Kidney epithelial cell (primary cell): ENCODE results near the gene MACROD2. TPM values are rescaled to one million over a fixed set of nuclear protein-coding genes. Genes with fewer than 3 reads are reported as not detected.
"Not testable (repeated sequence)": the region's sequence is repeated elsewhere in the genome, so short reads cannot be mapped to it uniquely, and the experiment has no call there.

Source experiments
- DNase-seq: peaks from one replicate; pipeline ENCODE4 v3.0.0-alpha.2; 2010; ENCODE audit warnings: low read depth
- H3K27me3 ChIP-seq: 2 replicates; pipeline ENCODE4 v1.6.0; 2011; ENCODE audit warnings: low read length; ENCODE audit not compliant: control insufficient read depth, insufficient read depth
- H3K36me3 ChIP-seq: 2 replicates; pipeline ENCODE4 v1.5.1; 2011; ENCODE audit warnings: low read length; ENCODE audit not compliant: control insufficient read depth, insufficient read depth
- H3K4me3 ChIP-seq: 2 replicates; pipeline ENCODE4 v1.5.1; 2011; ENCODE audit warnings: low read depth, mild to moderate bottlenecking, control low read depth, low read length
- total RNA-seq: library from RNA; depleted of rRNA; stranded (reverse); fragments of >200 nt; gene quantifications from 2 replicates; pipeline ENCODE4 v1.2.3, GENCODE V29; 2015
- TF ChIP-seq, protein P1 (sequence below): IDR thresholded peaks from 2 replicates; pipeline ENCODE4 v1.5.1; 2011; ENCODE audit warnings: mild to moderate bottlenecking, moderate library complexity, low read length, control low read depth, inconsistent platforms; ENCODE audit not compliant: insufficient read depth, poor library complexity, severe bottlenecking

MACROD2 gene
- total RNA-seq, 1 donor from 2014 or later: 0.79 TPM

DNA sequence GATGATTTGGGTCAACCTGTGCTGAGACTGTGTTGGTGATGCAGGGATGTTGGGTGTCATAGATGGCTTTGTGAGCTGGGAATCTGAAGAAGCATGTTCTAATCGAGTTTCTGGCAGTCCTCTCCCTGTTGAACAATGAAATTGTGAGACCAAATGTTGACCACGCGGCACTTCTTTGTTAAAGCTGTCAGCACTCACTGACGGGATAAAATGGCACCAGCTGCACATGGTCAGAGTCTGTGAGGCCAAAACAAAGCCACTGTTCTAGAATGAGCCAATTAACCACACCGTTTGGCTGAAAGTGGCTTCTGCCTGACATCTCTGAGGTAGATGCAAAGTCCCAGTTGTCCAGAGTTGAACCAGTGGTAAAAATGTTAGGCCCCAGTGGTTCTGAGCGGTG lies 2015.7 kb downstream of the MACROD2 start:
- Histone ChIP-seq H3K4me3 (no peak overlapping the region), H3K27me3 (no peaks in the 10 kb centered on the region), H3K36me3 (no peaks in the 10 kb centered on the region)
- TF ChIP-seq, protein P1, sequence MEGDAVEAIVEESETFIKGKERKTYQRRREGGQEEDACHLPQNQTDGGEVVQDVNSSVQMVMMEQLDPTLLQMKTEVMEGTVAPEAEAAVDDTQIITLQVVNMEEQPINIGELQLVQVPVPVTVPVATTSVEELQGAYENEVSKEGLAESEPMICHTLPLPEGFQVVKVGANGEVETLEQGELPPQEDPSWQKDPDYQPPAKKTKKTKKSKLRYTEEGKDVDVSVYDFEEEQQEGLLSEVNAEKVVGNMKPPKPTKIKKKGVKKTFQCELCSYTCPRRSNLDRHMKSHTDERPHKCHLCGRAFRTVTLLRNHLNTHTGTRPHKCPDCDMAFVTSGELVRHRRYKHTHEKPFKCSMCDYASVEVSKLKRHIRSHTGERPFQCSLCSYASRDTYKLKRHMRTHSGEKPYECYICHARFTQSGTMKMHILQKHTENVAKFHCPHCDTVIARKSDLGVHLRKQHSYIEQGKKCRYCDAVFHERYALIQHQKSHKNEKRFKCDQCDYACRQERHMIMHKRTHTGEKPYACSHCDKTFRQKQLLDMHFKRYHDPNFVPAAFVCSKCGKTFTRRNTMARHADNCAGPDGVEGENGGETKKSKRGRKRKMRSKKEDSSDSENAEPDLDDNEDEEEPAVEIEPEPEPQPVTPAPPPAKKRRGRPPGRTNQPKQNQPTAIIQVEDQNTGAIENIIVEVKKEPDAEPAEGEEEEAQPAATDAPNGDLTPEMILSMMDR: no peak
- no peak for DNase-seq

DNA sequence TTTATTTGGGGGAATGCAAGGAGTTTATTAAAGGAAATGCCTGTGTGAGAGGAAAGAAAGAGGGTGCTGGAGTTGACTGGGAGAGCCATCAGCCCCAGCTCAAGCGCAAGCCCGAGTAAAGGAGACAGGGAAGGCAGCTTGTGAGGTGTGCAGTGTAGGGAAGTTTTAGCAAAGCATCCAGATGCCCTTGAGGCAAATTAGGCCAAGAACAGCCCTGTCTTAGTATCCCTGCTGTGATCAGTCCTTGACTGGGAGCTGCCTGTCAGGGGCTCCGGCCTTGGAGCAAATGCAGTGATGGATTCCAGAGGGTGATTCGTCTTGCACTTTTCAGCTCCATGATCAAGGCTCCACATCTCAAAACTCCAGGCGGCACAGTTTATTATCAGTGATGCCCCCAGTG lies 2016.2 kb downstream of the MACROD2 start:
- DNase-seq: no peak
- Histone ChIP-seq H3K4me3 (no peak overlapping the region), H3K36me3 (no peaks in the 10 kb centered on the region), H3K27me3 (no peaks in the 10 kb centered on the region)
- TF ChIP-seq, protein P1: no peak

DNA sequence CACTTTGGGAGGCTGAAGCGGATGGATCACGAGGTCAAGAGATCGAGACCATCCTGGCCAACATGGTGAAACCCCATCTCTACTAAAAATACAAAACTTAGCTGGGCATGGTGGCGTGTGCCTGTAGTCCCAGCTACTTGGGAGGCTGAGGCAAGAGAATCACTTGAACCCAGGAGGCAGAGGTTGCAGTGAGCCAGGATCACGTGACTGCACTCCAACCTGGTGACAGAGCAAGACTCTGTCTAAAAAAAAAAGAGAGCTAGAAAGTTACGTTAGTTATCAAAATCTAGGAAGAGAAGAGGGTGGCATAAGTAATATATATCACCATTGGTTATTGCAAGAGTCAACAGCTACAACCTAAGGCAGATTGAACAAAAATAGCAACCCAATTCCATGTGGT lies 2017.6 kb downstream of the MACROD2 start:
- not testable (repeated sequence) for H3K4me3 ChIP-seq, DNase-seq, H3K27me3 ChIP-seq, H3K36me3 ChIP-seq

DNA sequence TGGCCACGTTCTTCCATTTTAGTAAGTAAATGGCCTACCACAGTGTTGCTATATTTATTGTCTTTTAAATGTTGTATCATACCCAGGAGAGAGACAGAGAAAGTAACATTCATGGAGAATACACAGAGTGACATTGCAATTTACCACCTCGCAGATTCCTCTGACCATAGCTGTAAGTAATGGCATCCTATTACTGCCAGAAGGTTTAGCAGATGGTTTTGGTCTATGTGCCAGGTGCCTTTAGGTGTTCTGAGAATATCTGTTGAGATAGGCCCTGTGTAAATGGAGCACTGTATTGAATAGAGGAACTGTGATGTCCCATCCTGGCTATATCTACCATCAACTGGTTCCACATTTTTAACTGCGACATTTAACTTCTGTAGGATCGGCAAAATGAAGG lies 2018.3 kb downstream of the MACROD2 start:
- TF ChIP-seq, protein P1: no peak
- no peak for DNase-seq
- Histone ChIP-seq H3K27me3 (no peaks in the 10 kb centered on the region), H3K4me3 (no peak overlapping the region), H3K36me3 (no peaks in the 10 kb centered on the region)

DNA sequence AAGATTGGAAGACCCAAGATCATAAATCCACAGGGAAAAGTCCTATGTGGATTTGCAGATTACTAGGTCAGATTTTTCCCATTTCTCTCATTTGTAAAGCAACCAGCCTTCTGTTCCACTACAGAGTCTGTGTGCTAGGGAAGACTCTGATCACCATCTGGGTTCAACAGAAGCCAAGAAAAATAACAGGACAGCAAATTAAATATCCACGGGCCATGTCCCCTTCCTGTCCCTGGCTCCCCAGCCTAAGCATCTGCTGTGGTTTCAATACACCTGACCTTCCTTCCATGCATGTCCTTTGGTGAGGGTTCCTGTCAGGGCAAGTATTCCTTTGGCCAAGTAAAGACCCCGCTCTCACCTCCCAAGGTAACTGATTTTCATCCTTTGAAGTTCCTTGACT lies 2019.1 kb downstream of the MACROD2 start:
- no peak overlapping the region for H3K4me3 ChIP-seq
- no peaks in the 10 kb centered on the region for H3K27me3 ChIP-seq
- H3K36me3 ChIP-seq: no peaks in the 10 kb centered on the region
- TF ChIP-seq, protein P1: no peak
- no peak for DNase-seq

DNA sequence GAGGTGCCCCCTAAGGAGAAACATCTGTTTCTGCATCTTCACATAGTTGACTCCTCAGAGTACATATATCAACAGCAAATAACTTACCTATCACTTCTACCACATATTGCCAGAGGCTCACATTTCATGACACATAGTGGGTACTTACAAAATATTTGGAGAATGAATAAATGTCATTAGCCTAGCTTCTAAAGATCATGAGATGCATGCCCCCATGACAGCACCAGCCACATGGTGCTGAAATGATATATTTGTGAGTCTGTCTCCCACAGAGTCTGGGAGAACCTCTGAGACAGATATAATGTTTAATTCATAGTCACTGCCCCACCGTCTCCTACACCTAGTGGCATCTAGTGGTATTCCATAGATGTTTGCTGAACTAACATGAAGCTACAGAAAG lies 2022.3 kb downstream of the MACROD2 start:
- TF ChIP-seq, protein P1: no peak
- H3K4me3 ChIP-seq: no peak overlapping the region
- no peak for DNase-seq
- H3K36me3 ChIP-seq: no peaks in the 10 kb centered on the region
- H3K27me3 ChIP-seq: no peaks in the 10 kb centered on the region
